NCI-H2196 (cell line): ENCODE measurements around the gene TBC1D14.

Source experiments
- DNase-seq: peaks from one replicate; lab custom pipeline; 2025; ENCODE audit not compliant: unreplicated experiment; lab: John Stamatoyannopoulos, UW

The TBC1D14 gene

GRCh38 chr4:7034262-7035081, 124.8 kb downstream of the TBC1D14 start:
- peak; percentile 40 for DNase-seq

GRCh38 chr4:7037425-7037824, 127.8 kb downstream of the TBC1D14 start:
- no peak for DNase-seq

DNA sequence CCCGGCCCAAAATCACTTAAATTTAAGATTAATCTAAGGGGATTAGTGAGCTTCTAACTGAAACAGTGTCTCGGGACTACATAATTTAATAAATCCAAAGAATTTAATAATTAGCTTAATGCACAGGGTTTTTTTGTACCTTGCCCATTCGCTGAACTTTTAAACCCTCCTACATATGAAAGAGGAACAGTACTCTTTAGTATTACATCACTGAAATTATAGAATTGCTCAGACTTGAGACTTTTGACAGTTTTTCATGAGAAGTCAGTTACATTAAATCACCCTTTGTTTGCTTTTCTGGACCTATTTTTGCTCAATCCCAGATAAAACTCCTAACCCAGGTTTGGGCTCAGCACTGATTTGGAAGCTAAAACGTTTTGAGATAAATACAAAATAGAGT, 131.1 kb downstream of the TBC1D14 start:
- DNase-seq = no peak

DNA sequence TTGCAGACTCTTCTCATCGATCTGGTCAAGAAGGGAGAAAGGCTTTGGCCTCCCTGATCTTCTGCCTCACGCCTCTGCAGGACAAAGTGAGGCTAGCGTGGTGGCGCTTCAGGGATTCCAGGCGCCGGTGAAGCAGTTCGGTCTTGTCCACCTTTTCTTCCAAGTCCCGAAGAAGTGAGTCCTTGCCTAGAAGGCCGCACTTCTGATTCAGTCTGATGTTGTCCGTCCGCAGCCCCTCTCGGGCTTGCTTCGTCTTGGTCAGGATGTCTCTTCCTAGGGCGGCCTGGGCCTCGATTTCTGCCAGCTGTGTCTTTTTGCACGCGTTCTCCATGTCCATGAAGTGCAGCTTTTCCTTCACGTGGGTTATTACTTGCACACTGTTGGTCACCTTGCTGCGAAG, 131.6 kb downstream of the TBC1D14 start:
- no peak for DNase-seq

DNA sequence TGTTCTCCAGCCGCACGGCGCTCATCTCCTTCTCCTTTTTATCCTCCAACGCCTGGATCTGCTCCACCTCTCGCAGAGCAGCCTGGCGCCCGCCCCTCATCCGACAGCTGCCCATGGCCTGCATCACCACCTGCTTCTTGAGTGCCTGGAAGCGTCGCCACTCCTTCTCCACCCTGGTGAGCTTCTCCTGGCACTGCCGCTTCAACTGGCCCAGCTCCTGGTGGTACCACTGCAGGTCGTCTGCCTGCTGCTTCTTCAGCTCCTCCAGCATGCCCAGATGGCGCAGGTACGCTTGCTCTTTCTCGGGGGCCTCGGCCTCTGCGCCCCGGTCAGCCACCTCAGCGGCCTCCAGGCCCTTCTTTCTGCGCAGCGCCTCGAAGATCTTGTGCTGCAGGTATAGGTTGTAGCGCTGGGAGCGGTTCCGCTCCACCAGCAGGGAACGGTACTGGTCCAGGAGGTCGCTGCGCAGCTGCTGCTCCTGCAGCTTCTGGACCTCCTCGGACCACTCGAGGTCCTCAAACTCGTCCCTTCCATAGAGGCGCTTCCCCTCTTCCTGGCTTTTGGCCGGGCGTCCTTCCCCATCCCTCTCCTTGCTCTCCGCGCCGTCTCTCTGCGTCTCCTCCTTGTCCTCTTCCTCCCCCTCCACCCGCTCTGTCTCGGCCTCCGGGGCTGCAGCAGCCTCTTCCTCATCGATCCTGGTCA, 132.3 kb downstream of the TBC1D14 start:
- DNase-seq = peak; percentile 31

- peak; percentile 97 for DNase-seq
These were observed 133.1 kb downstream of the TBC1D14 start for GRCh38 chr4:7042503-7043283.

GRCh38 chr4:7043284-7044136, 133.9 kb downstream of the TBC1D14 start, which contains the start of gene TADA2B:
TSS of gene TADA2B (plus strand) at chr4:7043372. CDS start at chr4:7043580, 208 bp downstream.
- no peak for DNase-seq

DNA sequence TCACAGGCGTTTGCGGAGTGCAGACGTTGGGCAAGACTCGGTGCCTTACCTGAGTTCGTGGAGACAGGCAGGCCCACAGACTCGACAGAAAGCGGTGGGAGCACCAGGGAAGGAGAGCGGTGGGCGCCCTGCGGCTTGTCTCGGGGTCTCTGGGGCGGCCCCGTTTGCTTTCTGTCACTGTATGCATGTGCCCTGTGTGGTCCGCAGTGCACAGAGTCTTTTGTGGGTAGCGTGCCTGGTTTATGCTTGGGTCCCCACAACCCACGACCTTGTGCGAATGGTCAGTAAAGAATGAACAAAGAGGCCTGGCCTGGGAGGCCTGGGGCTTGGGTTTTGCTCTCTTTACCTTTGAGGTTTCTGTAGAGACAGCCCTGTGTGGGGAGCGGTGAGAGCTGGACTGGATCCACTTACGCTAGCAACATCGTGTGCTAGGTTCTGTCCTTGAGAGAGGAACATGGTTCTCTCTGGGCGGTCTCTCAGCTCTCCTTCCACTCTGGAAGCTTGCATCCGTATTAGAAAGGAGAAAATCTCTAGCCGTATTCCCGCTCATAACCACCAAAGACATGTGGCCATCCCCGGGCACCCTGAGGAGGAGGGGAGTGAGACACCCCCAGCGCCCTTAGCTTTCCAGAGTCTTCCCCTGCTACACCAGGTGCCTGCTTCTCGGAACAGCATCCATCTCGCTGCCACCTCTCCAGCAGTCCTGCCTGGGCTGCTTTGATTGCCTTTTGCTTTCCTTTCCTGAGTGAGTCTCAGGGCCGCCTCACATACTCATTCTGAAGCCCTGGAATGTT, 134.7 kb downstream of the TBC1D14 start:
- DNase-seq = no peak

DNA sequence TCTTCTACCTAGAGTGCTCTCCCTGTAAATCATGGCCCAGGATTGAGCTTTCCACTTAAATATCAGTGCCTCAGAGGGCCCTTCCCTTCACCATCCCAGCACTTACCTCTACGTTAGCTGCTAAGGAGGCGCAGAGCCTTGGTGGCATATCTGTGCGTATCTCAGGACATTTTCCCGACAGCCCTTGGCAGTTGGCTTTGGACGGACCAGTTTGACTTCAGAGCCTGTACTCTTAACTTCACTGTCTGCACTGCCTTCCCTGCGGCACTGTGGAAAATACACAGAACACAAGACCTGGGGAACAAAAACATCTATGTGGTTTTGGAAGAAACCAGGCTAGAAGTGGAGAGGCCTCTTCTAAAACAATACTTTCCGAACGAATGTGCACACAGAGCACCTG, 135.9 kb downstream of the TBC1D14 start:
- DNase-seq = no peak

GRCh38 chr4:7045961-7046921, 136.6 kb downstream of the TBC1D14 start:
- DNase-seq = no peak

DNA sequence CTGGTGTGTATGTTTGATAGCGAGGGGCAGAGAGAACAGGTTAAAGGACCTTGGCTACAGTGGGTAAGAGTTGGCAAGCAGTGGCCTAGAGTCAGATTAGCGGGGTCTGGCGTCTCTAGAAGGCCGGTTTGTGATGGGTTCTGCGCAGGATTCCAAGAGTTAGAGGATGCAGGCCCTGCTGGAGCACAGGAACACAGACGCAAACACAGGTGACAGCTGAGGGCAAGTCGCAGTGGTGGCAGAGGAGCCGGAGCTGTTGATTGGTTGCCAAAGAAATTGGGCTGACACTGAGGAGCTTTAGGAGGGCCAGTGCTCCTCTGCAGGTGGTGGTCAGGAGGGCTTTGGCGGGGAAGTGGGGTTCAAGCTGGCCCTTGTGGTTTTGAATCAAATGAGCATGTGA, 137.3 kb downstream of the TBC1D14 start:
- DNase-seq = no peak

DNA sequence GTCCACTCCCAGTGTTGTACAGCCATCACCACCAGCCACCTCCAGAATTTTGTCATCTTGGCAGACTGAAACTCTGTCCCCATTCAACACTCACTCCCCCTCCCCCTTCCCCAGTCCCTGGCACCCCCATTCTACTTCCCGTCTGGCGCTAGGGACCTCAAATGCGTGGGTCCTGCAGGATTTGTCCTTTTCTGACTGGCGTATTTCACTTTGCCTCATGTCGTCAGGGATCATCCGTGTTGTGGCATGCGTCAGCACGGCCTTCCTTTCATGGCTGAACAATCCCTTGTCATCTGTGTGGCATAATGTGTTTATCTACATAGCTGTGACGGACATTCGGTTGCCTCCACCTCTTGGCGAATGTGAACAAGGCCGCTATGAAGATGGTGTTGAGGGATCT, 139.0 kb downstream of the TBC1D14 start:
- no peak for DNase-seq

GRCh38 chr4:7049295-7049694, 139.7 kb downstream of the TBC1D14 start:
- no peak for DNase-seq

DNA sequence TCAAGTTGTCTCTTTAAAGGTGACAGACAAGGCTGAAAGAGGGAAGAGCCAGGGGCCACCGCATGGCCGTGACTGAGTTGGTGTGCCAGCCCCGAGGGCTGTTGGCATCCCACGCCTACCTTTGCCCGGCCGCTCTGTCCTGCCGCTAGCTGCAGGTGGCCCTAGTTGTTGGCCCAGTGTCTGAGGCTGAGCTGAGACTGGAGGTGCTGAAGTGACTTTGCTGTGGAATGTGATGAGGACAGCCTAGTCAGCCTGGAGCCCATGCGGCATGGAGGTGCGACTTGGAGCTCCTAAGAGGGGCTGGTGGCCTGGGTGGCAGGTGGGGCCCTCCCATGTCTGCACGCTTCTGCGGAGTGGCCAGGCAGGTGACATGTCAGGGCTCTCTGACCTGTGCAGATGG, 140.1 kb downstream of the TBC1D14 start:
- DNase-seq = no peak

DNA sequence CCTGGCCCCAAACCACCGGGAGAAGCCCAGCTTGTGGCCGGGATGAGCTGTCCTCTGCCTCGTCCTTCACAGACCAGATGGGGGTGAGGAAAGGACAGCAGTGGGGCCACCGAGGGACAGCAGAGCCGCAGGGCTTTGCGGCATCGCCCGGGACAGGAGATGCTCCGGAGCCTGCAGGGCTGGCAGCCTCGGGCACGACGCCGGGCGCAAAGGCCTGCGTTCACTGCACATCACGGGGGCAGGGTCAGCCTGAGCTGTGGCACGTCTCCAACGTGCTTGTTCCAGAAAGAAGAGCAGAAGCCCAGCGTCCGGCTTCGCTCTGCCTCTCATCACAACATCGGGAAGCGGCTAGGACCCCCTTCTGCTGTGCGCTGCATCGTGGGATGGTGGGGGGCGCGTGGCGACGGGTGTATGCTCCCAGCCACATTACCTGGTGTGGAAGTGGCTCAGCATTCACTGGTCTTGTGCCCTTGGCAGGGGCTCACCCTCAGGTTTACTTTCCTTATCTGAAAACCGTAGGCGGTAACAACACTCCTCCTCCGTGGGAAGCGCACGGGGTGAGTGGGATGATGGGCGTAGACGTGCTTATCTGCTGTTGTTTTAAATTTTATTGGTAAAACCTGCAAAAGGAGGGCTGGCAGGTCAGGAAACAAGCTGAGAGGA, 141.0 kb downstream of the TBC1D14 start:
- no peak for DNase-seq

- DNase-seq = no peak
These were observed 141.5 kb downstream of the TBC1D14 start for GRCh38 chr4:7051144-7051495.

DNA sequence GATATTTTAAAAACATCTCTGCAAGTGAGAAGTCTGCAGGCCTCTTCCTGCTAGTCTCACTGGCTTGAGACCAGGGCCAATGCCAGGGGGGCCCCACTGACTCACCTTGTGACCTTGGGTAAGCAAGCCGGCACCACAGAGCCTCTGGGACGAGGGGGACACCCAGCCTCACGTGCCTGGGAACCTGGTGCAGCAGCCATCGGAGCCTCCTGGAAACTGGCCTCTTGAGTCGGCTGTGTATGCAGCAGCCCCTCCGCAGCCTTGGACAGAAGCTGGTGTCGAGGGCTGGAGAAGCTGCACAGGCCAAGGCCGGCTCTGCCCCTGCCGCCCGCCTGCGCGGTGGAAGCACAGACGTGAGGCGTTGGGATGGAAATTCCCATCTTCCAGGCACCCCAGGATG, 142.3 kb downstream of the TBC1D14 start:
- no peak for DNase-seq

- no peak for DNase-seq
These were observed 142.7 kb downstream of the TBC1D14 start for GRCh38 chr4:7052313-7052712.
